ENCODE results near the gene ODC1. TPM values are rescaled to one million over a fixed set of nuclear protein-coding genes. Genes with fewer than 3 reads are reported as not detected.

Gene ODC1
- polyA plus RNA-seq, 1 of the 3 experiments (the other 2 are of a cell fraction): 253 TPM

GRCh38 chr2:10480359-10480949, 32.3 kb upstream of the ODC1 start:
- H3K36me3 ChIP-seq (replicated peaks in 1 of 2; ENCODE audit: control insufficient read depth in 1 of 2, insufficient read depth in 2 of 2, low read length in 1 of 2): no peaks in the 10 kb centered on the region
- no peak for DNase-seq
- H3K9me3 ChIP-seq: no peaks in the 10 kb centered on the region
- TF ChIP-seq NRF1 (IDR thresholded peaks at IDR 0.05; ENCODE audit: low read depth, low read length) (no peak), SMC3 (IDR thresholded peaks at IDR 0.05; ENCODE audit: low read depth, low read length) (no peak)
- WGBS (ENCODE audit: low lambda C conversion rate): 59% methylated on average over 2 of the region's 2 CpGs
- no peak overlapping the region for H2AFZ ChIP-seq (ENCODE audit: low read depth)
- H3K79me2 ChIP-seq (ENCODE audit: insufficient read depth): no peaks in the 10 kb centered on the region
- no peak overlapping the region for H3K4me3 ChIP-seq (ENCODE audit: low read depth in 2 of 2, low read length in 1 of 2)
- CTCF ChIA-PET: no interaction called here
- POLR2A ChIA-PET: no interaction called here
- no peaks in the 10 kb centered on the region for H4K20me1 ChIP-seq (ENCODE audit: insufficient read depth)
- H3K27me3 ChIP-seq (ENCODE audit: insufficient read depth): peaks cover 25% of the 10 kb centered on the region; the same call in 1 of the 2 replicates
- H3K4me2 ChIP-seq: no peak overlapping the region
- H3K27ac ChIP-seq (ENCODE audit: low read depth in 2 of 2, low read length in 1 of 2): no peak overlapping the region
- no peaks in the 10 kb centered on the region for H3F3A ChIP-seq (replicated peaks; ENCODE audit: insufficient read depth)
- H3K9me2 ChIP-seq: no peaks in the 10 kb centered on the region
- H3K9ac ChIP-seq: no peak overlapping the region
- H3K4me1 ChIP-seq (ENCODE audit: control insufficient read depth in 1 of 2, insufficient read depth in 2 of 2, low read depth in 1 of 2, low read length in 1 of 2): no peaks in the 10 kb centered on the region

GRCh38 chr2:10478916-10479315, 30.8 kb upstream of the ODC1 start:
- POLR2A ChIA-PET: no interaction called here
- 95% methylated on average over 11 of the region's 12 CpGs for WGBS (ENCODE audit: low lambda C conversion rate)
- no peak for TF ChIP-seq GABPA (IDR thresholded peaks at IDR 0.05; ENCODE audit: low read depth)

GRCh38 chr2:10478298-10478625, 30.1 kb upstream of the ODC1 start:
- H3K4me2 ChIP-seq: no peak overlapping the region
- H3K9ac ChIP-seq: no peak overlapping the region
- DNase-seq: no peak
- H3K36me3 ChIP-seq (replicated peaks in 1 of 2; ENCODE audit: control insufficient read depth in 1 of 2, insufficient read depth in 2 of 2, low read length in 1 of 2): no peaks in the 10 kb centered on the region
- no peaks in the 10 kb centered on the region for H3F3A ChIP-seq (replicated peaks; ENCODE audit: insufficient read depth)
- H3K9me3 ChIP-seq: no peaks in the 10 kb centered on the region
- H4K20me1 ChIP-seq (ENCODE audit: insufficient read depth): no peaks in the 10 kb centered on the region
- H3K9me2 ChIP-seq: no peaks in the 10 kb centered on the region
- ChIA-PET CTCF (no interaction called here), POLR2A (no interaction called here)
- H3K79me2 ChIP-seq (ENCODE audit: insufficient read depth): no peaks in the 10 kb centered on the region
- H2AFZ ChIP-seq (ENCODE audit: low read depth): no peak overlapping the region
- H3K27me3 ChIP-seq (ENCODE audit: insufficient read depth): peaks cover 16% of the 10 kb centered on the region; the same call in 1 of the 2 replicates
- H3K4me1 ChIP-seq (ENCODE audit: control insufficient read depth in 1 of 2, insufficient read depth in 2 of 2, low read depth in 1 of 2, low read length in 1 of 2): no peaks in the 10 kb centered on the region
- H3K27ac ChIP-seq (ENCODE audit: low read depth in 2 of 2, low read length in 1 of 2): no peak overlapping the region
- H3K4me3 ChIP-seq (ENCODE audit: low read depth in 2 of 2, low read length in 1 of 2): no peak overlapping the region
- WGBS (ENCODE audit: low lambda C conversion rate): 71% methylated on average over 11 of the region's 12 CpGs
- no peak for TF ChIP-seq IRF3 (IDR thresholded peaks at IDR 0.05; ENCODE audit: low read depth, low read length)
- no peak for TF ChIP-seq YY1 (IDR thresholded peaks at IDR 0.05; ENCODE audit: low read depth)
- TF ChIP-seq EP300 (IDR thresholded peaks at IDR 0.05; ENCODE audit: borderline replicate concordance in 1 of 2, low read depth in 1 of 2, low read length in 1 of 2): no peak
- no peak for TF ChIP-seq CHD2 (IDR thresholded peaks at IDR 0.05; ENCODE audit: low read length, partially characterized antibody)
- TF ChIP-seq TEAD4 (IDR thresholded peaks at IDR 0.05; ENCODE audit: borderline replicate concordance, insufficient read depth): no peak
- TF ChIP-seq NFIC (IDR thresholded peaks at IDR 0.05; ENCODE audit: borderline replicate concordance): no peak
- TF ChIP-seq SMC3 (IDR thresholded peaks at IDR 0.05; ENCODE audit: low read depth, low read length): no peak
- TF ChIP-seq USF2 (IDR thresholded peaks at IDR 0.05; ENCODE audit: borderline replicate concordance, low read depth, low read length): no peak
- no peak for TF ChIP-seq PBX3 (IDR thresholded peaks at IDR 0.05)
- TF ChIP-seq ELF1 (IDR thresholded peaks at IDR 0.05): no peak
- no peak for TF ChIP-seq REST (IDR thresholded peaks at IDR 0.05; ENCODE audit: low read depth, low read length)
- no peak for TF ChIP-seq FOSL2 (IDR thresholded peaks at IDR 0.05; ENCODE audit: borderline replicate concordance, low read depth)

More at GRCh38 chr2:10478916-10479315, 30.8 kb upstream of the ODC1 start:
- H3K27ac ChIP-seq (ENCODE audit: low read depth in 2 of 2, low read length in 1 of 2): no peak overlapping the region
- CTCF ChIA-PET: no interaction called here
- H3K4me2 ChIP-seq: no peak overlapping the region
- H3K27me3 ChIP-seq (ENCODE audit: insufficient read depth): peaks cover 21% of the 10 kb centered on the region; the same call in 1 of the 2 replicates
- H3K4me1 ChIP-seq (ENCODE audit: control insufficient read depth in 1 of 2, insufficient read depth in 2 of 2, low read depth in 1 of 2, low read length in 1 of 2): no peaks in the 10 kb centered on the region
- no peaks in the 10 kb centered on the region for H3F3A ChIP-seq (replicated peaks; ENCODE audit: insufficient read depth)
- H3K36me3 ChIP-seq (replicated peaks in 1 of 2; ENCODE audit: control insufficient read depth in 1 of 2, insufficient read depth in 2 of 2, low read length in 1 of 2): no peaks in the 10 kb centered on the region
- no peak for DNase-seq
- H4K20me1 ChIP-seq (ENCODE audit: insufficient read depth): no peaks in the 10 kb centered on the region
- no peak overlapping the region for H3K9ac ChIP-seq
- H3K9me2 ChIP-seq: no peaks in the 10 kb centered on the region
- no peak overlapping the region for H3K4me3 ChIP-seq (ENCODE audit: low read depth in 2 of 2, low read length in 1 of 2)
- no peaks in the 10 kb centered on the region for H3K79me2 ChIP-seq (ENCODE audit: insufficient read depth)
- no peaks in the 10 kb centered on the region for H3K9me3 ChIP-seq
- no peak overlapping the region for H2AFZ ChIP-seq (ENCODE audit: low read depth)
